AML-193 (cell line): Measurements from ENCODE around the gene SEPTIN8.

Experiments
- DNase-seq, 2 experiments: peaks; one replicate each; lab custom pipeline; 2025; lab: John Stamatoyannopoulos, UW

The SEPTIN8 gene

GRCh38 chr5:132777209-132778069, at the start of gene SEPTIN8:
Gene SEPTIN8 (minus strand): TSS chr5:132777239. CDS start chr5:132777137, 102 bp downstream.
- no peak for DNase-seq

- no peak for DNase-seq
Measured at GRCh38 chr5:132826424-132827082, 49.5 kb upstream of the SEPTIN8 start.

GRCh38 chr5:132825834-132826391, 48.9 kb upstream of the SEPTIN8 start:
- no peak for DNase-seq

- DNase-seq: no peak
Measured at GRCh38 chr5:132825033-132825833, 48.2 kb upstream of the SEPTIN8 start.

GRCh38 chr5:132824426-132824825, 47.4 kb upstream of the SEPTIN8 start:
- DNase-seq: no peak

GRCh38 chr5:132823481-132824050, 46.5 kb upstream of the SEPTIN8 start:
- DNase-seq: no peak

GRCh38 chr5:132822650-132823480, 45.8 kb upstream of the SEPTIN8 start:
- DNase-seq: no peak

- no peak for DNase-seq
Measured at GRCh38 chr5:132821791-132822190, 44.8 kb upstream of the SEPTIN8 start.

GRCh38 chr5:132821350-132821749, 44.3 kb upstream of the SEPTIN8 start:
- DNase-seq: no peak

- peak; percentile 80 to 82 for DNase-seq
Measured at GRCh38 chr5:132820162-132820754, 43.2 kb upstream of the SEPTIN8 start.

- DNase-seq: no peak
Measured at GRCh38 chr5:132819468-132819867, 42.4 kb upstream of the SEPTIN8 start.

- no peak for DNase-seq
Measured at GRCh38 chr5:132817011-132817410, 40.0 kb upstream of the SEPTIN8 start.

GRCh38 chr5:132816554-132816953, 39.5 kb upstream of the SEPTIN8 start:
- no peak for DNase-seq

GRCh38 chr5:132816083-132816482, 39.0 kb upstream of the SEPTIN8 start:
- no peak for DNase-seq

- DNase-seq: no peak
Measured at GRCh38 chr5:132815454-132815853, 38.4 kb upstream of the SEPTIN8 start.

- DNase-seq: no peak
Measured at GRCh38 chr5:132814503-132815294, 37.7 kb upstream of the SEPTIN8 start.

GRCh38 chr5:132813599-132814502, 36.8 kb upstream of the SEPTIN8 start:
- DNase-seq: no peak

- no peak for DNase-seq
Measured at GRCh38 chr5:132812781-132813598, 36.0 kb upstream of the SEPTIN8 start, which contains the start of gene SOWAHA. Gene SOWAHA (plus strand): TSS chr5:132813302. CDS start chr5:132813622, 320 bp downstream.
